H1 (cell line): ENCODE measurements around the gene TNFAIP8L3. TPM values are rescaled to one million over a fixed set of nuclear protein-coding genes. Genes with fewer than 3 reads are reported as not detected.

Source experiments
- EZH2 ChIP-seq: fragments of 200-600 bp; sonication (generic); IDR thresholded peaks from 2 replicates; pipeline ENCODE4 v1.7.1; 2012; ENCODE audit warnings: low read depth, mild to moderate bottlenecking, moderate library complexity, low read length, inconsistent platforms; ENCODE audit not compliant: severe bottlenecking
- polyA plus RNA-seq, 7 experiments: library from polyadenylated mRNA; depleted of rRNA in 3 of 7; stranded (reverse) in 5 of 7; unstranded in 2 of 7; fragments of >200 nt in 5 of 7; fragments of 200-250 nt in 2 of 7; gene quantifications; 1 replicate in 5 of 7; 2 replicates in 1 of 7; 4 replicates in 1 of 7; pipeline versions ENCODE4 v1.2.1 to v1.2.3, GENCODE V29; 2011 to 2013; ENCODE audit warnings: missing spikeins in 2 of 7, mixed read lengths in 2 of 7
- total RNA-seq: library from RNA; stranded (reverse); fragmentation: NEBNext Ultra II Directional; extraction: Animal tissue kit (Norgen Biotek cat#: 25700); gene quantifications from 2 replicates; pipeline ENCODE4 v1.2.1, GENCODE V29; 2021
- TF ChIP-seq, protein P1 (sequence below): fragments of 300-600 bp; sonication (generic); IDR thresholded peaks from 2 replicates; pipeline ENCODE4 v1.7.1; 2012; ENCODE audit warnings: low read length, moderate library complexity, mild to moderate bottlenecking, inconsistent platforms; ENCODE audit not compliant: insufficient replicate concordance

TNFAIP8L3 gene
- total and polyA plus RNA-seq, 2 of the 8 experiments (the other 6 are each of a cell fraction or from before 2014, with no cell fraction given): 0.23 to 0.67 TPM

DNA sequence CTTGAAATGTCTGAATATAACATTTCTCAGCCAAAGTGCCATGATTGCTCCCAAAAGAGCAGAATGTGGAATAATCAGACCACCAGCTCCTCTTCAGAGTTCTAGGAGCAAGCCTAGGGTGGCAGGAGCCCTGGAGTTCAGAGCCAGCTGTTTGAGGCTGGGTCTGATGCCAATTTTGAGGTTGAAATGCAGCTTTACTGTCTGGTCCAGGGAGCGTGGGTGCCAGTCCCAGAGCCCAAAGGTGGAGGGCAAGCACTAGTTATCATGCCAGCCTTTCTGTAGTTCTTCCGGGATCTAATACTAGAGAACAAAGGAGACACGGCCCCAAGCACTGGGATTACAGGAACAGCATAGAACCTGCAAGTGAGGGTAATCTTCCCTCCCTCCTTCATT is 69.3 kb downstream of the TNFAIP8L3 start (continued):
- TF ChIP-seq, protein P1, sequence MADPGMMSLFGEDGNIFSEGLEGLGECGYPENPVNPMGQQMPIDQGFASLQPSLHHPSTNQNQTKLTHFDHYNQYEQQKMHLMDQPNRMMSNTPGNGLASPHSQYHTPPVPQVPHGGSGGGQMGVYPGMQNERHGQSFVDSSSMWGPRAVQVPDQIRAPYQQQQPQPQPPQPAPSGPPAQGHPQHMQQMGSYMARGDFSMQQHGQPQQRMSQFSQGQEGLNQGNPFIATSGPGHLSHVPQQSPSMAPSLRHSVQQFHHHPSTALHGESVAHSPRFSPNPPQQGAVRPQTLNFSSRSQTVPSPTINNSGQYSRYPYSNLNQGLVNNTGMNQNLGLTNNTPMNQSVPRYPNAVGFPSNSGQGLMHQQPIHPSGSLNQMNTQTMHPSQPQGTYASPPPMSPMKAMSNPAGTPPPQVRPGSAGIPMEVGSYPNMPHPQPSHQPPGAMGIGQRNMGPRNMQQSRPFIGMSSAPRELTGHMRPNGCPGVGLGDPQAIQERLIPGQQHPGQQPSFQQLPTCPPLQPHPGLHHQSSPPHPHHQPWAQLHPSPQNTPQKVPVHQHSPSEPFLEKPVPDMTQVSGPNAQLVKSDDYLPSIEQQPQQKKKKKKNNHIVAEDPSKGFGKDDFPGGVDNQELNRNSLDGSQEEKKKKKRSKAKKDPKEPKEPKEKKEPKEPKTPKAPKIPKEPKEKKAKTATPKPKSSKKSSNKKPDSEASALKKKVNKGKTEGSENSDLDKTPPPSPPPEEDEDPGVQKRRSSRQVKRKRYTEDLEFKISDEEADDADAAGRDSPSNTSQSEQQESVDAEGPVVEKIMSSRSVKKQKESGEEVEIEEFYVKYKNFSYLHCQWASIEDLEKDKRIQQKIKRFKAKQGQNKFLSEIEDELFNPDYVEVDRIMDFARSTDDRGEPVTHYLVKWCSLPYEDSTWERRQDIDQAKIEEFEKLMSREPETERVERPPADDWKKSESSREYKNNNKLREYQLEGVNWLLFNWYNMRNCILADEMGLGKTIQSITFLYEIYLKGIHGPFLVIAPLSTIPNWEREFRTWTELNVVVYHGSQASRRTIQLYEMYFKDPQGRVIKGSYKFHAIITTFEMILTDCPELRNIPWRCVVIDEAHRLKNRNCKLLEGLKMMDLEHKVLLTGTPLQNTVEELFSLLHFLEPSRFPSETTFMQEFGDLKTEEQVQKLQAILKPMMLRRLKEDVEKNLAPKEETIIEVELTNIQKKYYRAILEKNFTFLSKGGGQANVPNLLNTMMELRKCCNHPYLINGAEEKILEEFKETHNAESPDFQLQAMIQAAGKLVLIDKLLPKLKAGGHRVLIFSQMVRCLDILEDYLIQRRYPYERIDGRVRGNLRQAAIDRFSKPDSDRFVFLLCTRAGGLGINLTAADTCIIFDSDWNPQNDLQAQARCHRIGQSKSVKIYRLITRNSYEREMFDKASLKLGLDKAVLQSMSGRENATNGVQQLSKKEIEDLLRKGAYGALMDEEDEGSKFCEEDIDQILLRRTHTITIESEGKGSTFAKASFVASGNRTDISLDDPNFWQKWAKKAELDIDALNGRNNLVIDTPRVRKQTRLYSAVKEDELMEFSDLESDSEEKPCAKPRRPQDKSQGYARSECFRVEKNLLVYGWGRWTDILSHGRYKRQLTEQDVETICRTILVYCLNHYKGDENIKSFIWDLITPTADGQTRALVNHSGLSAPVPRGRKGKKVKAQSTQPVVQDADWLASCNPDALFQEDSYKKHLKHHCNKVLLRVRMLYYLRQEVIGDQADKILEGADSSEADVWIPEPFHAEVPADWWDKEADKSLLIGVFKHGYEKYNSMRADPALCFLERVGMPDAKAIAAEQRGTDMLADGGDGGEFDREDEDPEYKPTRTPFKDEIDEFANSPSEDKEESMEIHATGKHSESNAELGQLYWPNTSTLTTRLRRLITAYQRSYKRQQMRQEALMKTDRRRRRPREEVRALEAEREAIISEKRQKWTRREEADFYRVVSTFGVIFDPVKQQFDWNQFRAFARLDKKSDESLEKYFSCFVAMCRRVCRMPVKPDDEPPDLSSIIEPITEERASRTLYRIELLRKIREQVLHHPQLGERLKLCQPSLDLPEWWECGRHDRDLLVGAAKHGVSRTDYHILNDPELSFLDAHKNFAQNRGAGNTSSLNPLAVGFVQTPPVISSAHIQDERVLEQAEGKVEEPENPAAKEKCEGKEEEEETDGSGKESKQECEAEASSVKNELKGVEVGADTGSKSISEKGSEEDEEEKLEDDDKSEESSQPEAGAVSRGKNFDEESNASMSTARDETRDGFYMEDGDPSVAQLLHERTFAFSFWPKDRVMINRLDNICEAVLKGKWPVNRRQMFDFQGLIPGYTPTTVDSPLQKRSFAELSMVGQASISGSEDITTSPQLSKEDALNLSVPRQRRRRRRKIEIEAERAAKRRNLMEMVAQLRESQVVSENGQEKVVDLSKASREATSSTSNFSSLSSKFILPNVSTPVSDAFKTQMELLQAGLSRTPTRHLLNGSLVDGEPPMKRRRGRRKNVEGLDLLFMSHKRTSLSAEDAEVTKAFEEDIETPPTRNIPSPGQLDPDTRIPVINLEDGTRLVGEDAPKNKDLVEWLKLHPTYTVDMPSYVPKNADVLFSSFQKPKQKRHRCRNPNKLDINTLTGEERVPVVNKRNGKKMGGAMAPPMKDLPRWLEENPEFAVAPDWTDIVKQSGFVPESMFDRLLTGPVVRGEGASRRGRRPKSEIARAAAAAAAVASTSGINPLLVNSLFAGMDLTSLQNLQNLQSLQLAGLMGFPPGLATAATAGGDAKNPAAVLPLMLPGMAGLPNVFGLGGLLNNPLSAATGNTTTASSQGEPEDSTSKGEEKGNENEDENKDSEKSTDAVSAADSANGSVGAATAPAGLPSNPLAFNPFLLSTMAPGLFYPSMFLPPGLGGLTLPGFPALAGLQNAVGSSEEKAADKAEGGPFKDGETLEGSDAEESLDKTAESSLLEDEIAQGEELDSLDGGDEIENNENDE: no peak
- no peak for TF ChIP-seq EZH2
